ENCODE data around the gene CCBE1. TPM values are rescaled to one million over a fixed set of nuclear protein-coding genes. Genes with fewer than 3 reads are reported as not detected.

Gene CCBE1
- total and polyA plus RNA-seq, 2 of the 4 experiments (the other 2 are of a cell fraction), result 64.8 to 148 TPM

GRCh38 chr18:59469463-59470180 lies 227.6 kb downstream of the CCBE1 start:
- no TSS peak for BruUV-seq (replicated peaks)
- Histone ChIP-seq H3K9me1 (ENCODE audit: insufficient read depth, low read length) (peaks cover 3% of the 10 kb centered on the region; the same call in 1 of the 2 replicates), H3K4me1 (ENCODE audit: control insufficient read depth, insufficient read depth, low read length) (no peaks in the 10 kb centered on the region; the same call in 1 of the 2 replicates), H4K20me1 (ENCODE audit: insufficient read depth, low read length) (no peaks in the 10 kb centered on the region), H2BK120ac (ENCODE audit: low read depth, low read length) (no peak overlapping the region), H2BK20ac (ENCODE audit: low read depth, low read length) (no peak overlapping the region), H3K18ac (ENCODE audit: low read depth, low read length) (no peak overlapping the region), H2AK9ac (replicated peaks; ENCODE audit: low read depth, low read length, poor library complexity) (no peak overlapping the region), H3K9ac (ENCODE audit: low read depth, low read length) (no peak overlapping the region), H3K27ac (ENCODE audit: insufficient read depth, low read length) (no peak overlapping the region), H2AK5ac (ENCODE audit: low read depth, low read length) (peak overlapping the region; percentile 24; the same call in 1 of the 2 replicates), H2AFZ (replicated peaks; ENCODE audit: low read length, poor library complexity) (no peak overlapping the region), H3K14ac (replicated peaks; ENCODE audit: low read depth, low read length) (0 out of 2 replicates have a peak overlapping the region, but pooled peaks have one; percentile 15), H3K27me3 (ENCODE audit: control insufficient read depth, insufficient read depth, low read length) (no peaks in the 10 kb centered on the region), H2BK5ac (ENCODE audit: low read depth, low read length, poor library complexity, severe bottlenecking) (no peak overlapping the region), H4K5ac (ENCODE audit: low read depth, low read length) (no peak overlapping the region; the same call in 1 of the 2 replicates), H2BK15ac (ENCODE audit: low read depth, low read length) (no peak overlapping the region), H3K56ac (ENCODE audit: extremely low read depth, insufficient read depth, low read length) (no peak overlapping the region), H3K79me1 (ENCODE audit: low read depth in 1 of 2, low read length in 2 of 2) (no peaks in the 10 kb centered on the region; a peak in 1 of 4 replicates), H4K8ac (ENCODE audit: low read depth in 2 of 2, low read length in 2 of 2) (no peak overlapping the region), H3K9me3 (ENCODE audit: control insufficient read depth, insufficient read depth, low read length) (no peaks in the 10 kb centered on the region), H3K4me2 (ENCODE audit: low read depth, low read length) (no peak overlapping the region), H3K4me3 (ENCODE audit: insufficient read depth, low read depth, low read length) (no peak overlapping the region), H3K23ac (ENCODE audit: low read depth, low read length) (no peak overlapping the region), H3K4ac (ENCODE audit: low read depth, low read length) (no peak overlapping the region), H3K36me3 (ENCODE audit: control insufficient read depth, insufficient read depth, low read length) (no peaks in the 10 kb centered on the region; the same call in 1 of the 2 replicates), H4K91ac (ENCODE audit: insufficient read depth, low read depth, low read length) (no peak overlapping the region)
- in situ Hi-C loops (cut with MboI; ENCODE audit: low sequenced_read_pairs) (loop anchor here (10.0 to 25.0 kb wide), 2 partner anchors 168 to 225 kb away; partner anchors contain the start of gene CCBE1), dilution Hi-C loops (cut with HindIII; ENCODE audit: low sequenced_read_pairs, unreplicated experiment) (no loop called here), intact Hi-C loops (cut with micrococcal nuclease) (no loop called here)
- TF ChIP-seq CHD1 (IDR thresholded peaks at IDR 0.05; ENCODE audit: low read depth, low read length) (no peak), POLR2A (IDR thresholded peaks at IDR 0.05; ENCODE audit: low read depth, low read length) (no peak), CEBPB (IDR thresholded peaks at IDR 0.05; ENCODE audit: low read depth, low read length) (no peak), CTCF (conservative IDR thresholded peaks at IDR 0.05; ENCODE audit: low read depth, low read length) (no peak), RCOR1 (IDR thresholded peaks at IDR 0.05; ENCODE audit: insufficient replicate concordance, low read length) (no peak), RAD21 (IDR thresholded peaks at IDR 0.05; ENCODE audit: low read length) (no peak), MAFK (IDR thresholded peaks at IDR 0.05; ENCODE audit: low read depth, low read length) (no peak), RFX5 (IDR thresholded peaks at IDR 0.05; ENCODE audit: low read depth, low read length) (no peak), NFE2L2 (IDR thresholded peaks at IDR 0.05; ENCODE audit: low read depth, low read length) (no peak), MXI1 (IDR thresholded peaks at IDR 0.05; ENCODE audit: borderline replicate concordance, low read depth, low read length) (no peak)
- WGBS, 2 experiments (ENCODE audit: extremely low coverage in 2 of 2, insufficient read length in 1 of 2), result 97% methylated on average over 8 of the region's 15 CpGs; no CpG with 5 or more reads in 1 of the 2 experiments
- ATAC-seq (ENCODE audit: low read depth), result no peak
- no peak for DNase-seq
- ChIA-PET CTCF (interaction anchor here (1.7 kb wide), 1 partner anchor 11 kb away, joined by 5 read pairs; no protein-coding TSS in a partner anchor), POLR2A (ENCODE audit: unreplicated experiment) (no interaction called here)

Data from IMR-90 (cell line).